GM19238 (cell line): ENCODE data around the gene DGKA.
"Not testable (repeated sequence)": the region's sequence is repeated elsewhere in the genome, so short reads cannot be mapped to it uniquely, and the experiment has no call there.

Experiments
- DNase-seq: peaks from one replicate; pipeline ENCODE4 v3.0.0; 2011; ENCODE audit warnings: low spot score; ENCODE audit not compliant: insufficient read length

The DGKA gene

DNA sequence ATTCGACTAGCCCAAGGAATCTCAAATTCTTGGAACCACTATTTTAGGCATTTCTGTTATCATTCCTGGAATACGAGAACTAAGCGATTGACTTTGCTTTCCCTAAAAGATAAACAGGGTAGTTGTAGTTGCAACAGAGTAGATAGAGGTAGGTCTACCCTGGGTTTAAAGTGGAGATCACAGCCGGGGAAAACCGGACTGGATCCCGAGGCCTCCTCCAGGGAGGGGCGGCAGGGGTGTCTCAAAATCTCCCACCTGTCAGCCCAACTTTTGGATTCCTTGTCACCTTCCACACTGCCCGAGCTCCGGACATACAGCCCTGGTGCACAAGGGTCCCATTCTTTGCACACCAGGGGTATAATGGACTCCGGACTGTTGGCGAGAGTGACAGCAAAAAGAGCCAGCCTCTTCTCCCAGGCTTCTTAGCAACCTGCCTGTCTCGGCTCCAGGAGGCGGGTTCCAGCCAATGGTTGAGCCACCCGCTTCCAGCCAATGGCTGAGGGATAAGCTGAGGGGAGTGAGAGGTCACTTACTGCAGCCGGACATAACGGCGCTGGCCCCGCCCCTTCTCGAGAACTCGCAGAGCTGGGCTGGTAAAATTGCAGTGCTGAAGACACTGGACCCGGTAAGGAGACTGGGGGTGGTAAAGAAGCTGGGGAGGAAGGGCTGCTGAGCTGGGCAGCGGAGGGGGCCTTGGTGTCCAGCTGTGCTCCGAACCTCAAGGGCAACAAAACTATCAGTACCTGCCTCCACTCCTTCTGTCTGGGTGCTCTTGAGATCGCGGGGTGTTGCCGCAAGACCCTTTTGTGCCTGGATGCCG, 66.0 kb downstream of the DGKA start, which contains the start of gene SUOX:
Gene SUOX, plus strand, starts transcription at position 562 of the 820 bp plus-strand sequence. CDS start 4,946 bp downstream, outside the sequence.
- peak; percentile 99 for DNase-seq

DNA sequence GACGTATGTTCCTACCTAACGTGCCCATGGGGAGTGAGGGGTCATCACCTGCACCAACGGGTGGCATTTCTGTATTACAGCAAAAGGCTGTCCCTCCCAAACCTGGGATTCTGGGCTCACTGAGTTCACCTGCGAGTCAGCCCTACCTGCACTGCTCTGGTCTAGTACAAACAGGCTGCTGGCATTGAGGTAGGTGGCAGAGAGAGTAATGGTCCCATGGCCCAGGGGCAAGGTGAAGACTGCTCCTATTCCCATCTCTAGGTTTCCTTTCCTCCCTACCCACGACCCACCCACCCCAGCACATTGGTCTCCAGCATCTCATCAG, 66.5 kb downstream of the DGKA start:
- DNase-seq = no peak

DNA sequence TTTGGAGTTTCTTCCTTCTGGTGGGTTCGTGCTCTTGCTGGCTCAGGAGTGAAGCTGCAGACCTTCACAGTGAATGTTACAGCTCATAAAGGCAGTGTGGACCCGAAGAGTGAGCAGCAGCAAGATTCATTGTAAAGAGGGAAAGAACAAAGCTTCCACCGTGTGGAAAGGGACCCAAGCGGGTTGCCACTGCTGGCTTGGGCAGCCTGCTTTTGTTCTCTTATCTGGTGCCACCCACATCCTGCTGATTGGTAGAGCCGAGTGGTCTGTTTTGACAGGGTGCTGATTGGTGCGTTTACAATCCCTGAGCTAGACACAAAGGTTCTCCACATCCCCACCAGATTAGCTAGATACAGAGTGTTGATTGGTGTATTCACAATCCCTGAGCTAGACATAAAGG, 68.6 kb downstream of the DGKA start:
- not testable (repeated sequence) for DNase-seq

DNA sequence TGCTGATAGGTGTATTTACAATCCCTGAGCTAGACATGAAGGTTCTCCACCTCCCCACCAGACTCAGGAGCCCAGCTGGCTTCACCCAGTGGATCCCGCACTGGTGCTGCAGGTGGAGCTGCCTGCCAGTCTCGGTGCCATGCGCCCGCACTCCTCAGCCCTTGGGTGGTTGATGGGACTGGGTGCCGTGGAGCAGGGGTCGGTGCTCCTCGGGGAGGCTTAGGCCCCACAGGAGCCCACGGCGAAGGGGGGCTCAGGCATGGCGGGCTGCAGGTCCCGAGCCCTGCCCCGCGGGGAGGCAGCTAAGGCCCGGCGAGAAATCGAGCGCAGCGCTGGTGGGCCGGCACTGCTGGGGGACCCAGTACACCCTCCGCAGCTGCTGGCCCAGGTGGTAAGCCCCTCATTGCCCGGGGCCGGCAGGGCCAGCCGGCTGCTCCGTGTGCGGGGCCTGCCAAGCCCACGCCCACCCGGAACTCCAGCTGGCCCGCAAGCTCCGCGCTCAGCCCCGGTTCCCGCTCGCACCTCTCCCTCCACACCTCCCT, 69.1 kb downstream of the DGKA start:
- not testable (repeated sequence) for DNase-seq

DNA sequence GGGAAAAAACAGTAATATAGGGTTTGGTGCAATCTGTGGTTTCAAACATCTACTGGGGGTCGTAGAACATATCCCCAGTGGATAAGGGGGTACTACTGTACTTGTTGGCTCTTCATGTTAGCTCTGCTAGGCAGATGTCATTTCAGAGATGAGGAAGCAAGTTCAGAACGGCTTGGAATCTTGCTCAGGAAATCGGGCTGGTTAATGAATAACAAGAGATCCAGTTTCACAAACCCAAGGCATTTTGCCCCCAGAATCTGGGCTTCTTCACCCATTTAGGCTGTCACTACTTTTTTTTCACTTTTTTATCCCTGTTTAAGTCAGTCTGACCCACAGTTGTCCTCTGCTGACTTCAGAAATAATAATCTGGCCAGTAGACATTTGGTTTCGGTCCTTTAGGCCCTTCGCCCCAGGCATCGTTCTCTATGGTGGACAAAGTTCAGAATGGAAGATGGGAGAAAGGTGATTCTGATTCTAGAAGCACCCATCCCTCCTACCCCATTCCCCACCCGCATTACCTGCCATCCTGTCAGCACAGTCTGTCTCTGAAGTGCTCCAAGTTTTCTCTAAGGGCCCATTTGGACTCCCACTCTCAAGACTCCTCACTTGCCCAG, 70.6 kb downstream of the DGKA start:
- no peak for DNase-seq

DNA sequence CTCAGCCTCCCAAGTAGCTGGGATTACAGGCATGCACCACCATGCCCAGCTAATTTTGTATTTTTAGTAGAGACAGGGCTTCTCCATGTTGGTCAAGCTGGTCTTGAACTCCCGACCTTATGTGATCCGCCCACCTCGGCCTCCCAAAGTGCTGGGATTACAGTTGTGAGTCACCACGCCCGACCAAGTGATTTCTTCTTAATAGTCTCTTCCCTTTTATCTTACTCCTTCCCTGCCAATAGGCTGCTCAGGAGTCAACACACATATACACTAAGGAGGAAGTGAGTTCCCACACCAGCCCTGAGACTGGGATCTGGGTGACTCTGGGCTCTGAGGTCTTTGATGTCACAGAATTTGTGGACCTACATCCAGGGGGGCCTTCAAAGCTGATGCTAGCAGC, 72.4 kb downstream of the DGKA start:
- DNase-seq = not testable (repeated sequence)
